Stimulated activated CD4-positive, alpha-beta T cell treated with anti-CD3 and anti-CD28 coated beads, TNF-alpha, amount 100 ng/mL, for 48 hours (primary cell): ENCODE measurements around the gene NOL6.
"Not testable (repeated sequence)": the region's sequence is repeated elsewhere in the genome, so short reads cannot be mapped to it uniquely, and the experiment has no call there.

Source experiments
- DNase-seq, 3 donors: peaks; one replicate each; pipeline ENCODE4 v3.0.0-alpha.2; 2020; ENCODE audit warnings: low read depth in 3 of 3

The NOL6 gene

DNA sequence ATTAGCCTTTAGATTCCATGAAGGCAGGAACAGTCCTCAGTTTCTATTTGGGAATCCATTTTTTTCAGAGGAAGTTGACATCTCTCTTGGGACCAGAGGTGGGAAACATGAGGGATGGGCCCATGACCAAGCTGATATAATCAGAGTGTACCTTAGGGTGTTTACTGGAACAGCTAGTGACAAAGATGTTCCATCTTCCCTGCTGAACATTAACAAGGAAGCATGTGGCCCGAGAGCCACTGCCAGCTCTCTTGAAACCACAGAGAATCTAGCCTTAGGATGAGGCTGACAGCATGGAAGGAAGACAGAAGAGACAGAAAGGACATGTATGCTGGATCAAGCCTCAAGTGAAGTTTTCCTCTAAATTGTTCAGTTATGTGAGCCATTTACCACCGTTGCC, 42.3 kb downstream of the NOL6 start:
- no peak for DNase-seq

DNA sequence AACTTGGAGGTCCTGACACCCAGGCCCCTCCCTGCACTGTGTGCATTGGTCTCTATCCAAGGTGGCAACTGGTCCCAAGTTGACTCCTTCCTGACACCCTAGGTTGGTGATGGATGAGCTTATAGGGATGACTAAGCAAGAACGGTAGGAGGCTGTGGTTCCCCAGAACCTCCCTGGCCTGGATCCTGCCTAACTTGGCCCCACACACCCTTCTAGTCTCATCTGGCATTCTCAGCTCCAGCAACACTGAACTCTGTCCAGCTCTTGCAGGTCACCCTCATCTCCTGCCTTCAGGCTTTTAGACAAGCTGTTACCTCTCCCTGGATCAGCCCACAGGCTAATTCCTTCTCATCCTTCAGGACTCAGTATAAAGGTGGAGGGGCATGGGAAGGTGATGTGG, 42.8 kb downstream of the NOL6 start:
- no peak for DNase-seq

DNA sequence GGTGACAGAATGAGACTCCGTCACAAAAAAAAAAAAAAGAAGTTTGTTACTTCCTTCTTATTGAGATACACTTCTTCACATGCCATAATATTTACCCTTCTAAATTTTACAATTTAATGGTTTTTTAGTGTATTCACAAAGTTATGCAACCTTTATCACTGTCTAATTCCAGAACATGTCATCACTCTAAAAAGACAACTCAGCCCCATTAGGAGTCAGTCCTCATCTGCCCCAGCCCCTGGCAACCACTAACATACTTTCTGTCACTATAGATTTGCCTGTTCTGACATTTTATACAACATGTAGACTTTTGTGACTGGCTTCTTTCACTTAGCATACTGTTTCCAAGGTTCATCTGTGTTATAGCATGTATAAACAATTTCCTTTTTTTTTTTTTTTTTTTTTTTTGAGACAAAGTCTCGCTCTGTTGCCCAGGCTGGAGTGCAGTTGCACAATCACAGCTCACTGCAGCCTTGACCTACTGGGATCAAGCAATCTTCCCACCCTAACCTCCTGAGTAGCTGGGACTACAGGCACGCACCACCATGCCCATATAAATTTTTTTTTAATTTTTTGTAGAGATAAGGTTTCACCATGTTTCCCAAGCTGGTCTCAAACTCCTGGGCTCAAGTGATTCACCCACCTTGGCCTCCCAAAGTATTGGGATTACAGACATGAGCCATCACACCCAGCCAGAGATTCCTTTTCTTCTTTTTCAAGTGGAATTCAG, 44.3 kb downstream of the NOL6 start:
- no peak for DNase-seq

DNA sequence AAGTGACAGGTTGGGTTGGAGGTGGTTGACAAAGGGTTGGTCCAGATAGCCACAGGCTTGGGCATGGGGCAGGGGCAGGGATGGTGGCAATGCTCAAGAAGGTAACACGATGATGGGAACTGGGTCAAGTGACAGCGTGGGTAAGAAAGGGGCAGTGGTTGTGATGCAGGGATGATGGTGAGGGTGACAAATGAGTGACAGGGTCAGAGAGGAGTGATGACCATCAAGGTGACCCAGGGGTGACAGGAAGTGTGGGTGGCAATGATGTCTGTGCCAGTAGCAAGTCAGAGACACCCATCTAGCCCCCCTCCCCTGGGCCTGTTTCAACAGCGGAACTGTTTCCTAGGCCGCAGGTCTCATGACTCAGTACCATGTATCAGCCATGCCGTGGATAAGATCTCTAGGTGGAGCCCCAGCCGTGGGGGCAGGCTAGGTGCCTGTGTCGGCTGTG, 46.9 kb downstream of the NOL6 start:
- no peak for DNase-seq

DNA sequence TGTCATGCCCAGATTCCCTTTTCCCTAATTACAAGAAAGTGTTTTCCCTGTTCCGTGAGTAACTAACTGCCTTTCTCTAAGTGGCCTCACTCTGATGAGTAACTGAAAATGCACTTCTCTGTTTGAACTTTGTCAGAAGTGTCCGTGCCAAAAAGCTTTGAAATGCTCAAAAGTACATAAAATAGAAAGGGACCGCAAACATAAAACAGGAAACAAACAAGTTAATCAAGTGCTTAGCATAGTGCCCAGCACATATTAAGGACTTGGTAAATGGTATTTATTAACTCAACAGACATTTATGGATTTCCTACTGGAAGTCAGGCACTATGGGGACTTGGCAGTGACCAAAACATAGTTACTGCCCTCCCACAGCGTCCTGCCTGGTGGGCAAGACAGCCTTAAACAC, 48.6 kb downstream of the NOL6 start:
- DNase-seq = no peak

DNA sequence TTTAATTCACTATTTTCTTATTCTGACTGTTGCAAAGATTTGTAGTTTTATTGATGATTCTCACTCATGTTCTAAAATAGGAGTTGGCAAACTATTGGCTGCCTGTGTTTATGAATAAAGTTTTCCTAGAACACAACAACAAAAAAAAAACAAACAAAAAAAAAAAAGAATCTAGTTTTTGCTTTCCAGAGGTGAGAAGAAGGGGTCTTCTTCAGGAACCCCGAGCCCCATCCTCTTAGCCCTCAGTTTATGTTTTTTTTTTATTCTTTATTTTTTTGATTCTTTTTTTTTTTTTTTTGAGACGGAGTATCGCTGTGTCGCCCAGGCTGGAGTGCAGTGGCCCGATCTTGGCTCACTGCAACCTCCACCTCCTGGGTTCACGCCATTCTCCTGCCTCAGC, 49.2 kb downstream of the NOL6 start:
- DNase-seq = not testable (repeated sequence)

DNA sequence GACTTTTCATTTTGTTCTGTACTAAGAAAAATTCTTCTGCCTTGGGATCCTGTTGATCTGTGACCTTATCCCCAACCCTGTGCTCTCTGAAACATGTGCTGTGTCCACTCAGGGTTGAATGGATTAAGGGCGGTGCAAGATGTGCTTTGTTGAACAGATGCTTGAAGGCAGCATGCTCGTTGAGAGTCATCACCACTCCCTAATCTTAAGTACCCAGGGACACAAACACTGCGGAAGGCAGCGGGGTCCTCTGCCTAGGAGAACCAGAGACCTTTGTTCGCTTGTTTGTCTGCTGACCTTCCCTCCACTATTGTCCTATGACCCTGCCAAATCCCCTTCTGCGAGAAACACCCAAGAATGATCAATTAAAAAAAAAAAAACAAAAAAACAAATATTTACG, 49.7 kb downstream of the NOL6 start:
- DNase-seq = not testable (repeated sequence)

DNA sequence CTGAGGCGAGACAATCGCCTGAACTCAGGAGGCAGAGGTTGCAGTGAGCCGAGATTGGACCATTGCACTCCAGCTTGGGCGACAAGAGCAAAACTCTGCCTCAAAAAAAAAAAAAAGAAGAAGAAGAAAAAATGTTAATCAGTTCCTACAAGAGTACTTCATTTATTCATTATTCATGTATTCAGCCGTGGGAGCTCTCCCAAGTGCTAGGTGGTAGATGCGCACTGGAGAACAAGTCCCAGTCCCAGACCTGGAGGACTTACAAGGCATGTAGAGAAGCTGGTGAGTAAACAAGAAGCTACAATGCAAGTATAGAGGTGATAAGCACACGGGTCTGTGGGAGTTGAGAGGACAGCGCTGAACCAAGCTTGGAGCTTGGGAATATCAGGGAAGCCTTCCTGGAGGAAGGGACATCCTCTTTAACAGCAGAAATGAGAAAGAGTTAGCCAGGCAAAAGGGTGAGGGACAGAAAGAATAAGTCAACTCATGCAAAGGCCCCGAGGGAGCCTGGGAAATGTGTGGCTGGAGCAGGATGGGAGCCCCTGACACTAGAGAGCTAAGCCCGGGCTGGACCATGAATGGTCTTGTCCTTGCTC, 53.9 kb downstream of the NOL6 start:
- DNase-seq = no peak

DNA sequence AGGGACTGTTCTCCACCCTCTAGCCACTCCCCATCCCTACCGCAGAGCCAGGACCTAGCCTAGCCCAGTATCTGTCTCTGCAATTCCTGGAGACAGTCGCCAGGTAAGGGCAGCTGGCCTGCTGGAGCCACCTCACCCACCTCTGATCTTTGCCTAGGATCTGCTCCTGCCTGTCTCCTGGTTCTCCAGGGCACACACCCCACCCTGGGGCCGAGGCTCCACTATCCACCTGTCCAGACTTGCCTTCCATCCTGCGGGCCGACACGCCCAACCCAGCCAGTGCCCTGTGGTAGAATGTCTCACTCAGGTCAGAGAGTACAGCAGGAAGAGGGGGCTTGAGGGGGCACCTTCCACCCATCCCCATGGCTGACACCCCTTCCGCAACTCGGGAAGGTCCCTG, 55.6 kb downstream of the NOL6 start:
- no peak for DNase-seq

DNA sequence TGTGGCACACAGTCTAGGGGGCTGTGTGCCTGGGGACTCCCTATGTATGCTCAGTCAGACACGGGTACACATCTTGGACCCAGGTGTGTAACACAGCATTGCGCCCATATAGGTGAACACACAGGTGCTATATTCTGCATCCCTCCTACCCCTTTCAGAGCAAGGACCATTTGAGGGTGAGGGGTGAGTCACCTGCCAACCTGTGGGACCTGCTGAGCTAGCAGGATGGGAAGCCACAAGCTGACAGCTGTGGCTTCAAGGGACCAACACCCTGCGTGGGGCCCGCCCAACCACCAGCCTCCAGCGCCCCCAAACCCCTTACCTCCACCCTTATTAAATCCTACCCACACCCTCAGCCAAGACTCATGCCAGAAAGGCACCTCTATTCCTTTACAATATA, 56.7 kb downstream of the NOL6 start:
- DNase-seq = no peak

DNA sequence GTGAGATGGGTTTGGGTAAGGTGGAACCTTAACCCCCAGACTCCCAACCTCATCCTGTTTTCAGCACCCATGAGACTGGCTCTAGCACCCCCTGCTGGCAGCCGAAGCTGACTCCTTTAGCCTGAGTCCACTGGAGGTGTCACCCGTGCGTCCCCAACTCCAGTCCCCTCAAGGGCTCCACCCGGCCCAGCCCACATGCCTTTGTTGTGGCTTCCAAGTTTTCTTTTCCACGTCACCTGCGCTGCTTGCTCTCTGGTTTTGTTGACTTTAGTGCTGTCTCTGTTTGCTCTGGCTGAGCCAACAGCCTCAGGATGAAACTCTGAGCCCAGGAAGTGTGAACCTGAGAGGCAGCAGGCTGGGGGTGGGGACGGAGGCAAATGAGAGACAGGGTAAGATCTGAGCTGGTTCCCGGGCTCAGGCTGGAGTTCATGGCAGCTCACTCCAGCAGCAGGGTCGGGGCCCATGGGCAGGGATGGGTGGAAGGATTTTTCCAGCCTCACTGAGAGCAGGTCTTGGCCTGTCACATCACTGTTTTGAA, 58.2 kb downstream of the NOL6 start:
- DNase-seq = peak; percentile 90 to 94 (median 91)

DNA sequence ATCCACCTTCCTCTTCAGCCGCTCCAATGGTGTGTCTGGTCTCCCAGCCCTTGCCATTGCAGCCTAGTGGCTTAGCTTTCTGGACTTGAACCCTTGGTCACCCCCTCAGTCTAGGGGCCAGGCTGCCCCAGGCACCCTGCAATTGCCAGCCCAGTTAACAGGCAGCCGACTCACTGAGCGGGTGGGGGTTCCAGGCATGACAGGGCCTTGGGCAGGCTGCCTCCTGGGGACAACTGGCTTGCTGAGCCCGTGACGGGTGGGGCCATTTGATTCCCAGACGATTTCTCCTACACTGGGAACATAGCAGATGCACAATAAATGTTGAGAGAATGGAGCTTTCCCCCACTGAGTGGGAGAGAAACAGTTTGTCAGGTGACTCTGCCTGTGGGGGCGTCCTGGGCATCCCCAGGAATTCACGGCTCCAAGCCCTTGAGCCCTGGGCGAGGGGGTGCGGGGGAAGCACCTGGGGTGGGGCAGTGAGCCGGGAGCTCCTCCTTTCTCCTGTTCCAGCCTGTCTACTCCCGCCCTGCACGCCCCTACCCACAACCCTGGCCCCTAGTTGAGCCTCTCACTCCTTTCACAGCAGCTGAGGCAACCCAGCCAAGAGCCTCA, 58.7 kb downstream of the NOL6 start:
- no peak for DNase-seq

DNA sequence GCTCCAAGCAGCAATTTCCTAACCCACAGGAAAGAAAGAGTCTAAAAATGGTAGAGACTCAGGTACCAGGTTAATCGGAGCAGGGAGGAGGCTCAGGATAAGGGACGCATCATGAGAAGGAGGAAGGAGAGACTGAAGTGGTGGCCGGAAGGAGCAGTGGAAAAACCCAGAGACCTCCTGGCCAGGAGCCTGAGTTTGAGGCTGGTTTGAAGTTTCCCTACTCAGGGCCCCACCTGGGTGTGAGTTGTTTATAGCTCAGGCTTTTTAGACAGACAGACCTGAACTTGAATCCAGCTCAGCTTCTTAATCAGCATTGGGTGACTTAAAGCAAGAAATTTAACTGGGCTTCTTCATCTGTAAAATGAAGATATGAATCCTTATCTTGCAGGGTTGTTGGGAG, 59.5 kb downstream of the NOL6 start:
- no peak for DNase-seq
